ENCODE results near the gene ZMYM4. TPM values are rescaled to one million over a fixed set of nuclear protein-coding genes. Genes with fewer than 3 reads are reported as not detected.

The ZMYM4 gene
- polyA plus RNA-seq, 1 donor (not counting 4 experiments of a cell fraction or from before 2014, with no cell fraction given) = 24.8 TPM

DNA sequence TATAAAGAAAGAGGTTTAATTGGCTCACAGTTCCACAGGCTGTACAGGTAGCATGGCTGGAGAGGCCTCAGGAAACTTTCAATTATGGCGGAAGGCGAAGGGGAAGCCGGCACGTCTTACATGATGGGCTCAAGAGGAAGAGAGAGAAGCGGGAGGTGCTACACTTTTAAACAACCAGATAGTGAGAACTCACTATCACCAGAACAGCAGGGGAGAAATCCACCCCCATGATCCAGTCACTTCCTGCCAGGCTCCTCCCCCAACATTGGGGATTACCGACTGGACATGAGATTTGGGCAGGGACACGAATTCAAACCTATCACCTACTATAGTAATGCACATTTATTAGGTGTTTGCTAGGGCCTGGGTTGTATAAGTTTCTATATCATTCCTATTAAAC lies 117.8 kb downstream of the ZMYM4 start:
- no peak overlapping the region for H2AFZ ChIP-seq (ENCODE audit: control insufficient read depth, low read length)
- no peaks in the 10 kb centered on the region for H3K9me3 ChIP-seq (ENCODE audit: control insufficient read depth, low read depth, low read length)
- no peak overlapping the region for H3K4me2 ChIP-seq (ENCODE audit: control insufficient read depth, extremely low read depth, insufficient read depth, low read depth, low read length)
- H3K4me3 ChIP-seq (ENCODE audit: control insufficient read depth in 2 of 3, extremely low read depth in 1 of 3, insufficient read depth in 2 of 3, low read depth in 1 of 3, low read length in 3 of 3) = no peak overlapping the region
- H3K27ac ChIP-seq (ENCODE audit: control insufficient read depth, insufficient read depth, low read length) = no peak overlapping the region
- no peaks in the 10 kb centered on the region for H3K4me1 ChIP-seq (ENCODE audit: control insufficient read depth, extremely low read depth, insufficient read depth, low read length)
- FAIRE-seq = no peak
- dilution Hi-C loops (cut with MboI; ENCODE audit: extremely low pct_ligation_motif_present, low sequenced_read_pairs) = no loop called here
- peaks cover 3 to 14% of the 10 kb centered on the region in 2 experiments for H3K36me3 ChIP-seq (ENCODE audit: control insufficient read depth in 2 of 2, extremely low read depth in 1 of 2, insufficient read depth in 2 of 2, low read length in 2 of 2)
- H3K27me3 ChIP-seq (ENCODE audit: control insufficient read depth, extremely low read depth, insufficient read depth, low read length) = no peaks in the 10 kb centered on the region
- no peaks in the 10 kb centered on the region for H3K9me1 ChIP-seq (ENCODE audit: control insufficient read depth, extremely low read depth, insufficient read depth, low read length)
- DNase-seq (ENCODE audit: low read depth, low spot score) = no peak
- H3K79me2 ChIP-seq (ENCODE audit: control insufficient read depth, insufficient read depth, low read length) = no peaks in the 10 kb centered on the region
- TF ChIP-seq, protein P1, sequence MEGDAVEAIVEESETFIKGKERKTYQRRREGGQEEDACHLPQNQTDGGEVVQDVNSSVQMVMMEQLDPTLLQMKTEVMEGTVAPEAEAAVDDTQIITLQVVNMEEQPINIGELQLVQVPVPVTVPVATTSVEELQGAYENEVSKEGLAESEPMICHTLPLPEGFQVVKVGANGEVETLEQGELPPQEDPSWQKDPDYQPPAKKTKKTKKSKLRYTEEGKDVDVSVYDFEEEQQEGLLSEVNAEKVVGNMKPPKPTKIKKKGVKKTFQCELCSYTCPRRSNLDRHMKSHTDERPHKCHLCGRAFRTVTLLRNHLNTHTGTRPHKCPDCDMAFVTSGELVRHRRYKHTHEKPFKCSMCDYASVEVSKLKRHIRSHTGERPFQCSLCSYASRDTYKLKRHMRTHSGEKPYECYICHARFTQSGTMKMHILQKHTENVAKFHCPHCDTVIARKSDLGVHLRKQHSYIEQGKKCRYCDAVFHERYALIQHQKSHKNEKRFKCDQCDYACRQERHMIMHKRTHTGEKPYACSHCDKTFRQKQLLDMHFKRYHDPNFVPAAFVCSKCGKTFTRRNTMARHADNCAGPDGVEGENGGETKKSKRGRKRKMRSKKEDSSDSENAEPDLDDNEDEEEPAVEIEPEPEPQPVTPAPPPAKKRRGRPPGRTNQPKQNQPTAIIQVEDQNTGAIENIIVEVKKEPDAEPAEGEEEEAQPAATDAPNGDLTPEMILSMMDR (optimal IDR thresholded peaks at IDR 0.05 in 1 of 3, IDR thresholded peaks at IDR 0.05 in 1 of 3, conservative IDR thresholded peaks at IDR 0.05 in 1 of 3; ENCODE audit: extremely low read depth in 1 of 3, insufficient read depth in 2 of 3, low read length in 3 of 3) = no peak
- TF ChIP-seq EZH2 (IDR thresholded peaks at IDR 0.05; ENCODE audit: low read length) = no peak
- no peaks in the 10 kb centered on the region for H4K20me1 ChIP-seq (ENCODE audit: control insufficient read depth, extremely low read depth, insufficient read depth, low read length)
- H3K9ac ChIP-seq (ENCODE audit: control insufficient read depth, extremely low read depth, insufficient read depth, low read length) = no peak overlapping the region

DNA sequence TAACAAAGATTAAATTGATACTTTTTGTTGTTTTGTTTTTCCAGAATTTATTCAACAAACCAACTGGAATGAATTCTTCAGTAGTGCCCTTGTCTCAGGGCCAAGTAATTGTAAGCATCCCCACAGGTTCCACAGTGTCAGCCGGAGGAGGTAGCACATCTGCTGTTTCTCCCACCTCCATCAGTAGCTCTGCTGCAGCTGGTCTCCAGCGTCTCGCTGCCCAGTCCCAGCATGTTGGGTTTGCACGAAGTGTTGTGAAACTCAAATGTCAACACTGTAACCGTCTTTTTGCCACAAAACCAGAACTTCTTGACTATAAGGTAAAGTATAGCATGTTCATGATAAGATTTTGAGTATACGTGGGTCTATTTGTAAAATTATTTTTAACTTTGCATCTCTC lies 118.5 kb downstream of the ZMYM4 start:
- Histone ChIP-seq H3K36me3 (ENCODE audit: control insufficient read depth in 2 of 2, extremely low read depth in 1 of 2, insufficient read depth in 2 of 2, low read length in 2 of 2) (peaks cover 2 to 15% of the 10 kb centered on the region in 2 experiments), H3K4me3 (ENCODE audit: control insufficient read depth in 2 of 3, extremely low read depth in 1 of 3, insufficient read depth in 2 of 3, low read depth in 1 of 3, low read length in 3 of 3) (no peak overlapping the region), H4K20me1 (ENCODE audit: control insufficient read depth, extremely low read depth, insufficient read depth, low read length) (no peaks in the 10 kb centered on the region), H3K4me2 (ENCODE audit: control insufficient read depth, extremely low read depth, insufficient read depth, low read depth, low read length) (no peak overlapping the region), H3K27me3 (ENCODE audit: control insufficient read depth, extremely low read depth, insufficient read depth, low read length) (no peaks in the 10 kb centered on the region), H3K9me3 (ENCODE audit: control insufficient read depth, low read depth, low read length) (no peaks in the 10 kb centered on the region), H3K9ac (ENCODE audit: control insufficient read depth, extremely low read depth, insufficient read depth, low read length) (no peak overlapping the region), H3K79me2 (ENCODE audit: control insufficient read depth, insufficient read depth, low read length) (no peaks in the 10 kb centered on the region), H3K27ac (ENCODE audit: control insufficient read depth, insufficient read depth, low read length) (no peak overlapping the region), H2AFZ (ENCODE audit: control insufficient read depth, low read length) (no peak overlapping the region), H3K9me1 (ENCODE audit: control insufficient read depth, extremely low read depth, insufficient read depth, low read length) (no peaks in the 10 kb centered on the region), H3K4me1 (ENCODE audit: control insufficient read depth, extremely low read depth, insufficient read depth, low read length) (no peaks in the 10 kb centered on the region)
- no peak for DNase-seq (ENCODE audit: low read depth, low spot score)
- no peak for FAIRE-seq
- no peak for TF ChIP-seq EZH2 (IDR thresholded peaks at IDR 0.05; ENCODE audit: low read length)
- TF ChIP-seq, protein P1 (optimal IDR thresholded peaks at IDR 0.05 in 1 of 3, IDR thresholded peaks at IDR 0.05 in 1 of 3, conservative IDR thresholded peaks at IDR 0.05 in 1 of 3; ENCODE audit: extremely low read depth in 1 of 3, insufficient read depth in 2 of 3, low read length in 3 of 3) = no peak
- dilution Hi-C loops (cut with MboI; ENCODE audit: extremely low pct_ligation_motif_present, low sequenced_read_pairs) = no loop called here
